K562 (cell line): ENCODE measurements around the gene CLIP1. TPM values are rescaled to one million over a fixed set of nuclear protein-coding genes. Genes with fewer than 3 reads are reported as not detected.

Source experiments
- SLC30A9 ChIP-seq: fragments of 250-450 bp; sonication (Bioruptor Pico); IDR thresholded peaks from 2 replicates; pipeline ENCODE4 v1.8.0; 2022; ENCODE audit warnings: mild to moderate bottlenecking, moderate library complexity
- ZBTB1 ChIP-seq: sonication (generic); formaldehyde crosslinking; IDR thresholded peaks from 2 replicates; pipeline ENCODE4 v1.8.1; 2023; ENCODE audit warnings: missing genetic modification reagents, low read depth, mild to moderate bottlenecking, borderline replicate concordance
- ZBTB7A ChIP-seq: IDR thresholded peaks from 2 replicates; pipeline ENCODE4 v1.6.1; 2011; ENCODE audit warnings: low read depth, mild to moderate bottlenecking, low read length, moderate library complexity, borderline replicate concordance; ENCODE audit not compliant: control insufficient read depth
- ZNF143 ChIP-seq: sonication (generic); formaldehyde crosslinking; IDR thresholded peaks from 2 replicates; pipeline ENCODE4 v1.9.0; 2022; ENCODE audit warnings: mild to moderate bottlenecking, missing genetic modification reagents
- ZNF695 ChIP-seq: fragments of 450-650 bp; formaldehyde crosslinking; IDR thresholded peaks from 2 replicates; pipeline ENCODE4 v1.4.0; 2020; ENCODE audit warnings: mild to moderate bottlenecking, moderate library complexity
- polyA plus RNA-seq, 8 experiments: library from polyadenylated mRNA; depleted of rRNA in 4 of 8; stranded (reverse) in 5 of 8; unstranded in 3 of 8; fragments of >200 nt; fragmentation: Nextera tagmentation in 2 of 8; fragmentation: Illumina TruSeq in 1 of 8; extraction: Ambion mirVana in 2 of 8; extraction: Trizol in 1 of 8; gene quantifications; 2 replicates each; pipeline versions ENCODE4 v1.2.1 to v1.2.3, GENCODE V29; 2011 to 2014; ENCODE audit warnings: inconsistent platforms in 1 of 8, missing spikeins in 1 of 8
- total RNA-seq, 7 experiments: library from RNA; depleted of rRNA in 6 of 7; stranded (reverse); fragments of >200 nt in 6 of 7; fragmentation: Illumina TruSeq in 2 of 7; extraction: Trizol in 2 of 7; gene quantifications; 2 replicates each; pipeline versions ENCODE4 v1.2.1 to v1.2.3, GENCODE V29; 2011 to 2021; ENCODE audit warnings: low replicate concordance in 1 of 7
- TF ChIP-seq, protein P1 (sequence below), 2 experiments: fragments of 450-650 bp; IDR thresholded peaks; 2 replicates each; pipeline ENCODE4 v1.6.1; 2018; ENCODE audit warnings: mild to moderate bottlenecking in 2 of 2, low read depth in 1 of 2; ENCODE audit not compliant: partially characterized antibody in 2 of 2
- TF ChIP-seq, protein P2 (sequence below): fragments of 450-650 bp; IDR thresholded peaks from 2 replicates; pipeline ENCODE4 v1.6.1; 2016; ENCODE audit warnings: low read depth
- TF ChIP-seq, protein P3 (sequence below): sonication (generic); formaldehyde crosslinking; IDR thresholded peaks from 2 replicates; pipeline ENCODE4 v1.8.0; 2022; ENCODE audit warnings: missing genetic modification reagents, mild to moderate bottlenecking, moderate library complexity, borderline replicate concordance
- TF ChIP-seq, protein P4 (sequence below): sonication (generic); formaldehyde crosslinking; IDR thresholded peaks from 2 replicates; pipeline ENCODE4 v1.8.0; 2022; ENCODE audit warnings: missing genetic modification reagents, mild to moderate bottlenecking, borderline replicate concordance

The CLIP1 gene
- total and polyA plus RNA-seq, 9 of the 15 experiments (the other 6 are each of a cell fraction or from before 2014, with no cell fraction given): 5.8 to 33.9 (median 27.6) TPM

DNA sequence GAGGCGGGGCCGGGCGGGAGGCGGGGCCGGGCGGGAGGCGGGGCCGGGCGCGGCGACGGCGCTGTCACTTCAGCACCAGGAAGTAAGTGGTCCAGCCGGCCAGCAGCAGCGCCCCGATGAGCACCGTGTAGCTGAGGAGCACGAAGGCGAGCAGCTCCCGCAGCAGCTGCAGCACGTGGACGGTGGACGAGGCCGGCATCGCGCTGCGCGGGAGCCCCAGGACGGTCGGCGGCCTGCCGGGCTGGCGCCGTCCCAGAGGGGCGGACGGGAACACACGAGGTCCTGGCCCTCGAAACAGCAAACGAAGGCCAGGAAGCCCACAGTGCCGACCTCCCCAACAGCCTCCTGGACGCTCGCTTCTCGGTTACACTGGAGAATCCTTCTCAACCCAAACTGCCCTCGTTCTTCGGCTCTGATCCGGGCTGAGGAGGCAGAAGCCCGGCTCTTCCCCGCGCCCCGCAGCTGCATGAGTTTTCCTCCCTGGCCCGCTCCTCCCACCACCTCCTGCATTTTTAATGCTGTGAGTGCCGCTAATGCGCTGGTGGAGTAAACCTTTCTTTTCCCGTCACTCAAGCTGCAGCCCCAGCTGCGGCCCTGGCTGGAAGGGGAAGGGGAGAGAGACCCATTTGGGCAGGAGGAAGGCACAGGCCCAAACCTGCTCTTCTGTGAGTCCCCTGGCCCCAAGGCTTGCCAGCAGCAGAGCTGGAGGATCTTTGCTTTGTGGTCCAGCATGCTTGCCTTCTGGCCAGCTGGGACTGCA lies 195.9 kb downstream of the CLIP1 start (continued):
- TF ChIP-seq SLC30A9 (CRISPR knock-in tag): no peak
- no peak for TF ChIP-seq ZNF695 (CRISPR knock-in tag)
- TF ChIP-seq, protein P1, sequence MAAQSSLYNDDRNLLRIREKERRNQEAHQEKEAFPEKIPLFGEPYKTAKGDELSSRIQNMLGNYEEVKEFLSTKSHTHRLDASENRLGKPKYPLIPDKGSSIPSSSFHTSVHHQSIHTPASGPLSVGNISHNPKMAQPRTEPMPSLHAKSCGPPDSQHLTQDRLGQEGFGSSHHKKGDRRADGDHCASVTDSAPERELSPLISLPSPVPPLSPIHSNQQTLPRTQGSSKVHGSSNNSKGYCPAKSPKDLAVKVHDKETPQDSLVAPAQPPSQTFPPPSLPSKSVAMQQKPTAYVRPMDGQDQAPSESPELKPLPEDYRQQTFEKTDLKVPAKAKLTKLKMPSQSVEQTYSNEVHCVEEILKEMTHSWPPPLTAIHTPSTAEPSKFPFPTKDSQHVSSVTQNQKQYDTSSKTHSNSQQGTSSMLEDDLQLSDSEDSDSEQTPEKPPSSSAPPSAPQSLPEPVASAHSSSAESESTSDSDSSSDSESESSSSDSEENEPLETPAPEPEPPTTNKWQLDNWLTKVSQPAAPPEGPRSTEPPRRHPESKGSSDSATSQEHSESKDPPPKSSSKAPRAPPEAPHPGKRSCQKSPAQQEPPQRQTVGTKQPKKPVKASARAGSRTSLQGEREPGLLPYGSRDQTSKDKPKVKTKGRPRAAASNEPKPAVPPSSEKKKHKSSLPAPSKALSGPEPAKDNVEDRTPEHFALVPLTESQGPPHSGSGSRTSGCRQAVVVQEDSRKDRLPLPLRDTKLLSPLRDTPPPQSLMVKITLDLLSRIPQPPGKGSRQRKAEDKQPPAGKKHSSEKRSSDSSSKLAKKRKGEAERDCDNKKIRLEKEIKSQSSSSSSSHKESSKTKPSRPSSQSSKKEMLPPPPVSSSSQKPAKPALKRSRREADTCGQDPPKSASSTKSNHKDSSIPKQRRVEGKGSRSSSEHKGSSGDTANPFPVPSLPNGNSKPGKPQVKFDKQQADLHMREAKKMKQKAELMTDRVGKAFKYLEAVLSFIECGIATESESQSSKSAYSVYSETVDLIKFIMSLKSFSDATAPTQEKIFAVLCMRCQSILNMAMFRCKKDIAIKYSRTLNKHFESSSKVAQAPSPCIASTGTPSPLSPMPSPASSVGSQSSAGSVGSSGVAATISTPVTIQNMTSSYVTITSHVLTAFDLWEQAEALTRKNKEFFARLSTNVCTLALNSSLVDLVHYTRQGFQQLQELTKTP (IDR thresholded peaks at IDR 0.05; ENCODE audit: low read depth in 1 of 2, partially characterized antibody in 2 of 2): no peak
- TF ChIP-seq, protein P2, sequence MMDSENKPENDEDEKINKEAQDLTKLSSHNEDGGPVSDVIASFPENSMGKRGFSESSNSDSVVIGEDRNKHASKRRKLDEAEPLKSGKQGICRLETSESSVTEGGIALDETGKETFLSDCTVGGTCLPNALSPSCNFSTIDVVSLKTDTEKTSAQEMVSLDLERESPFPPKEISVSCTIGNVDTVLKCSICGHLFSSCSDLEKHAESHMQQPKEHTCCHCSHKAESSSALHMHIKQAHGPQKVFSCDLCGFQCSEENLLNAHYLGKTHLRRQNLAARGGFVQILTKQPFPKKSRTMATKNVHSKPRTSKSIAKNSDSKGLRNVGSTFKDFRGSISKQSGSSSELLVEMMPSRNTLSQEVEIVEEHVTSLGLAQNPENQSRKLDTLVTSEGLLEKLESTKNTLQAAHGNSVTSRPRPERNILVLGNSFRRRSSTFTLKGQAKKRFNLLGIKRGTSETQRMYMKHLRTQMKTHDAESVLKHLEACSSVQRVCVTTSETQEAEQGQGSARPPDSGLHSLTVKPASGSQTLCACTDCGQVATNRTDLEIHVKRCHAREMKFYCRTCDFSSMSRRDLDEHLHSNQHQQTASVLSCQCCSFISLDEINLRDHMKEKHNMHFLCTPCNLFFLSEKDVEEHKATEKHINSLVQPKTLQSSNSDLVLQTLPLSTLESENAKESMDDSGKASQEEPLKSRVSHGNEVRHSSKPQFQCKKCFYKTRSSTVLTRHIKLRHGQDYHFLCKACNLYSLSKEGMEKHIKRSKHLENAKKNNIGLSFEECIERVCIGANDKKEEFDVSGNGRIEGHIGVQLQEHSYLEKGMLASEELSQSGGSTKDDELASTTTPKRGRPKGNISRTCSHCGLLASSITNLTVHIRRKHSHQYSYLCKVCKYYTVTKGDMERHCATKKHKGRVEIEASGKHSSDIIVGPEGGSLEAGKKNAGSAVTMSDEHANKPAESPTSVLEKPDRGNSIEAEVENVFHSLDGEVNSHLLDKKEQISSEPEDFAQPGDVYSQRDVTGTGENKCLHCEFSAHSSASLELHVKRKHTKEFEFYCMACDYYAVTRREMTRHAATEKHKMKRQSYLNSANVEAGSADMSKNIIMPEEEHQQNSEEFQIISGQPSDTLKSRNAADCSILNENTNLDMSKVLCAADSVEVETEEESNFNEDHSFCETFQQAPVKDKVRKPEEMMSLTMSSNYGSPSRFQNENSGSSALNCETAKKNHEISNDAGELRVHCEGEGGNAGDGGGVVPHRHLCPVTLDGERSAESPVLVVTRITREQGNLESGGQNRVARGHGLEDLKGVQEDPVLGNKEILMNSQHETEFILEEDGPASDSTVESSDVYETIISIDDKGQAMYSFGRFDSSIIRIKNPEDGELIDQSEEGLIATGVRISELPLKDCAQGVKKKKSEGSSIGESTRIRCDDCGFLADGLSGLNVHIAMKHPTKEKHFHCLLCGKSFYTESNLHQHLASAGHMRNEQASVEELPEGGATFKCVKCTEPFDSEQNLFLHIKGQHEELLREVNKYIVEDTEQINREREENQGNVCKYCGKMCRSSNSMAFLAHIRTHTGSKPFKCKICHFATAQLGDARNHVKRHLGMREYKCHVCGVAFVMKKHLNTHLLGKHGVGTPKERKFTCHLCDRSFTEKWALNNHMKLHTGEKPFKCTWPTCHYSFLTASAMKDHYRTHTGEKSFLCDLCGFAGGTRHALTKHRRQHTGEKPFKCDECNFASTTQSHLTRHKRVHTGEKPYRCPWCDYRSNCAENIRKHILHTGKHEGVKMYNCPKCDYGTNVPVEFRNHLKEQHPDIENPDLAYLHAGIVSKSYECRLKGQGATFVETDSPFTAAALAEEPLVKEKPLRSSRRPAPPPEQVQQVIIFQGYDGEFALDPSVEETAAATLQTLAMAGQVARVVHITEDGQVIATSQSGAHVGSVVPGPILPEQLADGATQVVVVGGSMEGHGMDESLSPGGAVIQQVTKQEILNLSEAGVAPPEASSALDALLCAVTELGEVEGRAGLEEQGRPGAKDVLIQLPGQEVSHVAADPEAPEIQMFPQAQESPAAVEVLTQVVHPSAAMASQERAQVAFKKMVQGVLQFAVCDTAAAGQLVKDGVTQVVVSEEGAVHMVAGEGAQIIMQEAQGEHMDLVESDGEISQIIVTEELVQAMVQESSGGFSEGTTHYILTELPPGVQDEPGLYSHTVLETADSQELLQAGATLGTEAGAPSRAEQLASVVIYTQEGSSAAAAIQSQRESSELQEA: no peak
- TF ChIP-seq, protein P3, sequence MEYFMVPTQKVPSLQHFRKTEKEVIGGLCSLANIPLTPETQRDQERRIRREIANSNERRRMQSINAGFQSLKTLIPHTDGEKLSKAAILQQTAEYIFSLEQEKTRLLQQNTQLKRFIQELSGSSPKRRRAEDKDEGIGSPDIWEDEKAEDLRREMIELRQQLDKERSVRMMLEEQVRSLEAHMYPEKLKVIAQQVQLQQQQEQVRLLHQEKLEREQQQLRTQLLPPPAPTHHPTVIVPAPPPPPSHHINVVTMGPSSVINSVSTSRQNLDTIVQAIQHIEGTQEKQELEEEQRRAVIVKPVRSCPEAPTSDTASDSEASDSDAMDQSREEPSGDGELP (CRISPR knock-in tag): peak; percentile 82; the same call in 1 of the 2 replicates
- no peak for TF ChIP-seq ZNF143
- TF ChIP-seq, protein P4, sequence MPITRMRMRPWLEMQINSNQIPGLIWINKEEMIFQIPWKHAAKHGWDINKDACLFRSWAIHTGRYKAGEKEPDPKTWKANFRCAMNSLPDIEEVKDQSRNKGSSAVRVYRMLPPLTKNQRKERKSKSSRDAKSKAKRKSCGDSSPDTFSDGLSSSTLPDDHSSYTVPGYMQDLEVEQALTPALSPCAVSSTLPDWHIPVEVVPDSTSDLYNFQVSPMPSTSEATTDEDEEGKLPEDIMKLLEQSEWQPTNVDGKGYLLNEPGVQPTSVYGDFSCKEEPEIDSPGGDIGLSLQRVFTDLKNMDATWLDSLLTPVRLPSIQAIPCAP (CRISPR knock-in tag): peak; percentile 71; the same call in 1 of the 2 replicates
- TF ChIP-seq ZBTB1: peak; percentile 91
- no peak for TF ChIP-seq ZBTB7A
